Measurements from ENCODE around the gene POPDC2. TPM values are rescaled to one million over a fixed set of nuclear protein-coding genes. Genes with fewer than 3 reads are reported as not detected.

The POPDC2 gene
- total and polyA plus RNA-seq, 2 donors (not counting 1 experiment from before 2014, with no cell fraction given) = 8.0 to 9.5 TPM

DNA sequence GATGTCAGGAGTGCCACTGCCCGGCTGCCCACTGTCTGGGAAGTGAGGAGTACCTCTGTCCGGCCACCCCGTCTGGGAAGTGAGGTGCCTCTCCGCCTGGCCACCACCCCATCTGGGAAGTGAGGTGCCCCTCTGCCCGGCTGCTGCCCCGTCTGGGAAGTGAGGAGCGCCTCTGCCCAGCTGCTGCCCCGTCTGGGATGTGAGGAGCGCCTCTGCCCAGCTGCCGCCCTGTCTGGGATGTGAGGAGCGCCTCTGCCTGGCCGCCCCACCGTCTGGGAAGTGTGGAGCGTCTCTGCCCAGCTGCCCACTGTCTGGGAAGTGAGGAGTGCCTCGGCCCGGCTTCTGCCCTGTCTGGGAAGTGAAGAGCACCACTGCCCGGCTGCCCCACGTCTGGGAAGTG lies 13.5 kb upstream of the POPDC2 start:
- intact Hi-C loops (cut with micrococcal nuclease) = loop anchor here (10.0 kb wide), 1 partner anchor 671 kb away; the partner anchor contains the start of gene LRRC58
- ChIA-PET POLR2A (no interaction called here), CTCF (interaction anchor here (0.6 to 1.2 kb wide), 2 partner anchors 43 to 474 kb away, joined by 3 to 4 read pairs; no protein-coding TSS in a partner anchor)
- H3K4me3 Mint-ChIP-seq = no peak overlapping the region
- TF ChIP-seq, protein P1, sequence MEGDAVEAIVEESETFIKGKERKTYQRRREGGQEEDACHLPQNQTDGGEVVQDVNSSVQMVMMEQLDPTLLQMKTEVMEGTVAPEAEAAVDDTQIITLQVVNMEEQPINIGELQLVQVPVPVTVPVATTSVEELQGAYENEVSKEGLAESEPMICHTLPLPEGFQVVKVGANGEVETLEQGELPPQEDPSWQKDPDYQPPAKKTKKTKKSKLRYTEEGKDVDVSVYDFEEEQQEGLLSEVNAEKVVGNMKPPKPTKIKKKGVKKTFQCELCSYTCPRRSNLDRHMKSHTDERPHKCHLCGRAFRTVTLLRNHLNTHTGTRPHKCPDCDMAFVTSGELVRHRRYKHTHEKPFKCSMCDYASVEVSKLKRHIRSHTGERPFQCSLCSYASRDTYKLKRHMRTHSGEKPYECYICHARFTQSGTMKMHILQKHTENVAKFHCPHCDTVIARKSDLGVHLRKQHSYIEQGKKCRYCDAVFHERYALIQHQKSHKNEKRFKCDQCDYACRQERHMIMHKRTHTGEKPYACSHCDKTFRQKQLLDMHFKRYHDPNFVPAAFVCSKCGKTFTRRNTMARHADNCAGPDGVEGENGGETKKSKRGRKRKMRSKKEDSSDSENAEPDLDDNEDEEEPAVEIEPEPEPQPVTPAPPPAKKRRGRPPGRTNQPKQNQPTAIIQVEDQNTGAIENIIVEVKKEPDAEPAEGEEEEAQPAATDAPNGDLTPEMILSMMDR (IDR thresholded peaks at IDR 0.05) = no peak
- TF ChIP-seq EZH2 (IDR thresholded peaks at IDR 0.05; ENCODE audit: borderline replicate concordance, insufficient read depth, low read depth, low read length, poor library complexity, severe bottlenecking) = no peak
- Histone ChIP-seq H3K27ac (ENCODE audit: low read length in 2 of 2) (no peak overlapping the region), H3K9ac (ENCODE audit: low read length) (no peak overlapping the region), H3K36me3 (replicated peaks in 1 of 2; ENCODE audit: control extremely low read depth in 1 of 2, control insufficient read depth in 1 of 2, extremely low read depth in 1 of 2, insufficient read depth in 2 of 2, low read length in 1 of 2) (peaks cover 4 to 56% of the 10 kb centered on the region in 2 experiments), H4K20me1 (ENCODE audit: control insufficient read depth, insufficient read depth, low read length, poor library complexity, severe bottlenecking) (no peaks in the 10 kb centered on the region), H3K27me3 (replicated peaks in 1 of 4; ENCODE audit: control extremely low read depth in 1 of 4, control insufficient read depth in 3 of 4, insufficient read depth in 4 of 4, low read length in 3 of 4) (no peaks in the 10 kb centered on the region), H2AFZ (ENCODE audit: insufficient read depth, low read depth, low read length, poor library complexity, severe bottlenecking) (no peak overlapping the region), H3K79me2 (ENCODE audit: control insufficient read depth, insufficient read depth, low read length) (peaks cover 16% of the 10 kb centered on the region), H3K4me2 (replicated peaks; ENCODE audit: low read depth, low read length, poor library complexity, severe bottlenecking) (no peak overlapping the region), H3K9me3 (ENCODE audit: control extremely low read depth in 1 of 3, control insufficient read depth in 2 of 3, insufficient read depth in 1 of 3, low read length in 2 of 3) (no peaks in the 10 kb centered on the region), H3K4me3 (ENCODE audit: control extremely low read depth in 1 of 5, extremely low read depth in 1 of 5, insufficient read depth in 1 of 5, low read depth in 2 of 5, low read length in 4 of 5) (no peak overlapping the region), H3K4me1 (ENCODE audit: control insufficient read depth in 2 of 2, insufficient read depth in 2 of 2, low read length in 2 of 2) (peaks cover 17% of the 10 kb centered on the region in 2 donors)
- H3K27me3 Mint-ChIP-seq = no peaks in the 10 kb centered on the region
- H3K27ac Mint-ChIP-seq = no peak overlapping the region
- H3K9me3 Mint-ChIP-seq (ENCODE audit: insufficient read depth) = no peaks in the 10 kb centered on the region
- 97% methylated on average over 16 of the region's 18 CpGs for WGBS (ENCODE audit: insufficient coverage)
- DNase-seq (no peak), ATAC-seq (ENCODE audit: low read depth) (no peak)
- H3K4me1 Mint-ChIP-seq = peaks cover 28% of the 10 kb centered on the region

DNA sequence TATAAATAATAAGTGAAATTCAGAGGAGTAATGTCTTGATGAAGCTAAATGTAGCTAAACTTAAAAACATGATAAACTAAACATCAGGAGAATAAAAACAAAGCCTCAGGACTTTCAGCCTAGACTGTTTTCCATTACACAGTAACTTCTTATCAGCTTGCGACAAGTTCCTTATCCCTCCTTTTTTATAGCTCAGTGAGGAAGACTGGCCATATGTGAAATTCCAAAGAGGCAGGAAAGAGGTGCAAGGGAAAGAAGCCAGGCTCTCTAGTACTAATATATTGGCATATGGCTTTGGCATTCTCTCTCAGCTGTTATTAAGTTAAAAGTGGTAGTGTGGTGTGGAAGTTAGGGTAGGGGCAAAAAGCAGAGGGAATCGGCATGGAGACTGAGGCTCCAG lies 12.4 kb upstream of the POPDC2 start:
- no peak overlapping the region for H3K4me3 Mint-ChIP-seq
- no peaks in the 10 kb centered on the region for H3K9me3 Mint-ChIP-seq (ENCODE audit: insufficient read depth)
- no peak for ATAC-seq (ENCODE audit: low read depth)
- peaks cover 16% of the 10 kb centered on the region for H3K79me2 ChIP-seq (ENCODE audit: control insufficient read depth, insufficient read depth, low read length)
- TF ChIP-seq, protein P1 (IDR thresholded peaks at IDR 0.05) = no peak
- no peak for TF ChIP-seq EZH2 (IDR thresholded peaks at IDR 0.05; ENCODE audit: borderline replicate concordance, insufficient read depth, low read depth, low read length, poor library complexity, severe bottlenecking)
- no peak overlapping the region for H3K9ac ChIP-seq (ENCODE audit: low read length)
- H3K27me3 Mint-ChIP-seq = no peaks in the 10 kb centered on the region
- no CpG with 5 or more reads among the region's 2 CpGs for WGBS (ENCODE audit: insufficient coverage)
- H3K27ac Mint-ChIP-seq = no peak overlapping the region
- no peak for DNase-seq
- no peak overlapping the region for H3K4me2 ChIP-seq (replicated peaks; ENCODE audit: low read depth, low read length, poor library complexity, severe bottlenecking)
- ChIA-PET CTCF (interaction anchor here (1.0 to 1.8 kb wide), 8 partner anchors 8 to 475 kb away, joined by 3 to 9 read pairs (median 3); no protein-coding TSS in a partner anchor), POLR2A (no interaction called here)
- H3K4me1 Mint-ChIP-seq = peaks cover 27% of the 10 kb centered on the region
- H3K9me3 ChIP-seq (ENCODE audit: control extremely low read depth in 1 of 3, control insufficient read depth in 2 of 3, insufficient read depth in 1 of 3, low read length in 2 of 3) = no peaks in the 10 kb centered on the region
- intact Hi-C loops (cut with micrococcal nuclease) = loop anchor here (10.0 kb wide), 1 partner anchor 672 kb away; the partner anchor contains the start of gene LRRC58
- H3K36me3 ChIP-seq (replicated peaks in 1 of 2; ENCODE audit: control extremely low read depth in 1 of 2, control insufficient read depth in 1 of 2, extremely low read depth in 1 of 2, insufficient read depth in 2 of 2, low read length in 1 of 2) = peaks cover 8 to 64% of the 10 kb centered on the region in 2 experiments
- H3K27me3 ChIP-seq (replicated peaks in 1 of 4; ENCODE audit: control extremely low read depth in 1 of 4, control insufficient read depth in 3 of 4, insufficient read depth in 4 of 4, low read length in 3 of 4) = no peaks in the 10 kb centered on the region
- no peak overlapping the region for H2AFZ ChIP-seq (ENCODE audit: insufficient read depth, low read depth, low read length, poor library complexity, severe bottlenecking)
- H3K27ac ChIP-seq (ENCODE audit: low read length in 2 of 2) = no peak overlapping the region
- H4K20me1 ChIP-seq (ENCODE audit: control insufficient read depth, insufficient read depth, low read length, poor library complexity, severe bottlenecking) = no peaks in the 10 kb centered on the region
- no peak overlapping the region for H3K4me3 ChIP-seq (ENCODE audit: control extremely low read depth in 1 of 5, extremely low read depth in 1 of 5, insufficient read depth in 1 of 5, low read depth in 2 of 5, low read length in 4 of 5)
- peaks cover 15 to 17% of the 10 kb centered on the region in 2 donors for H3K4me1 ChIP-seq (ENCODE audit: control insufficient read depth in 2 of 2, insufficient read depth in 2 of 2, low read length in 2 of 2)
